Smooth muscle cell (in vitro differentiated cells): Measurements from ENCODE around the gene MYOCOS. TPM values are rescaled to one million over a fixed set of nuclear protein-coding genes. Genes with fewer than 3 reads are reported as not detected.

ENCODE experiments used
- DNase-seq: peaks from one replicate; lab custom pipeline; 2025; ENCODE audit not compliant: unreplicated experiment; lab: John Stamatoyannopoulos, UW
- H2AFZ ChIP-seq: fragments of 200-600 bp; sonication (generic); 2 replicates; pipeline ENCODE4 v1.6.0; 2016; ENCODE audit warnings: antibody characterized with exemption, low read depth, mild to moderate bottlenecking
- H3F3A ChIP-seq: fragments of 200-600 bp; sonication (generic); 2 replicates; pipeline ENCODE4 v1.6.0; 2017; ENCODE audit warnings: antibody characterized with exemption, low read depth
- H3K27ac ChIP-seq: fragments of 200-600 bp; sonication (generic); 2 replicates; pipeline ENCODE4 v1.5.1; 2016; ENCODE audit warnings: low read depth, mild to moderate bottlenecking
- H3K27me3 ChIP-seq: fragments of 200-600 bp; sonication (generic); 2 replicates; pipeline ENCODE4 v1.6.1; 2016; ENCODE audit warnings: low read depth, mild to moderate bottlenecking
- H3K36me3 ChIP-seq: fragments of 200-600 bp; sonication (generic); 2 replicates; pipeline ENCODE4 v1.5.1; 2016; ENCODE audit warnings: low read depth
- H3K4me1 ChIP-seq: fragments of 200-600 bp; sonication (generic); 2 replicates; pipeline ENCODE4 v1.5.1; 2016; ENCODE audit warnings: low read depth
- H3K4me2 ChIP-seq: fragments of 200-600 bp; sonication (generic); 2 replicates; pipeline ENCODE4 v1.6.0; 2016; ENCODE audit warnings: mild to moderate bottlenecking
- H3K4me3 ChIP-seq: fragments of 200-600 bp; sonication (generic); 2 replicates; pipeline ENCODE4 v1.5.1; 2016; ENCODE audit warnings: mild to moderate bottlenecking
- H3K79me2 ChIP-seq: fragments of 200-600 bp; sonication (generic); 2 replicates; pipeline ENCODE4 v1.6.0; 2016; ENCODE audit warnings: low read depth, mild to moderate bottlenecking
- H3K9ac ChIP-seq: fragments of 200-600 bp; sonication (generic); 2 replicates; pipeline ENCODE4 v1.6.0; 2016; ENCODE audit warnings: low read depth
- H3K9me3 ChIP-seq: fragments of 200-600 bp; sonication (generic); replicated peaks from 2 replicates; pipeline ENCODE4 v1.5.1; 2016; ENCODE audit warnings: low read depth
- H4K20me1 ChIP-seq: fragments of 200-600 bp; sonication (generic); 2 replicates; pipeline ENCODE4 v1.6.0; 2016; ENCODE audit warnings: low read depth
- WGBS: methylation state at CpG from one replicate; pipeline ENCODE4 v1.1.7; 2016; ENCODE audit warnings: low lambda C conversion rate; 5-methylcytosine and 5-hydroxymethylcytosine counted together
- polyA plus RNA-seq: library from polyadenylated mRNA; unstranded; fragments of >200 nt; fragmentation: Nextera tagmentation; extraction: Ambion mirVana; gene quantifications from 2 replicates; pipeline ENCODE4 v1.2.1, GENCODE V29; 2016
- total RNA-seq: library from RNA; depleted of rRNA; stranded (reverse); fragments of >200 nt; gene quantifications from 2 replicates; pipeline ENCODE4 v1.2.3, GENCODE V29; 2014
- TF ChIP-seq, protein P1 (sequence below): fragments of 200-600 bp; sonication (generic); IDR thresholded peaks from 2 replicates; pipeline ENCODE4 v1.5.1; 2017; ENCODE audit warnings: borderline replicate concordance, mild to moderate bottlenecking, antibody characterized with exemption; ENCODE audit not compliant: insufficient read depth, poor library complexity, severe bottlenecking

MYOCOS gene
- total and polyA plus RNA-seq, 2 experiments from 2014 or later, result not detected

- no peak overlapping the region for H3K9ac ChIP-seq
- no peaks in the 10 kb centered on the region for H3K9me3 ChIP-seq
- no peaks in the 10 kb centered on the region for H3K27me3 ChIP-seq
- WGBS, result 94% methylated on average over 2 of the region's 2 CpGs
- no peak overlapping the region for H3K4me3 ChIP-seq
- H3K4me2 ChIP-seq, result no peak overlapping the region
- H4K20me1 ChIP-seq, result no peaks in the 10 kb centered on the region
- H3K79me2 ChIP-seq, result no peaks in the 10 kb centered on the region
- no peak overlapping the region for H3K27ac ChIP-seq
- no peaks in the 10 kb centered on the region for H3F3A ChIP-seq
- H3K36me3 ChIP-seq, result no peaks in the 10 kb centered on the region
- DNase-seq, result no peak
- no peaks in the 10 kb centered on the region for H3K4me1 ChIP-seq
- no peak overlapping the region for H2AFZ ChIP-seq
- TF ChIP-seq, protein P1, sequence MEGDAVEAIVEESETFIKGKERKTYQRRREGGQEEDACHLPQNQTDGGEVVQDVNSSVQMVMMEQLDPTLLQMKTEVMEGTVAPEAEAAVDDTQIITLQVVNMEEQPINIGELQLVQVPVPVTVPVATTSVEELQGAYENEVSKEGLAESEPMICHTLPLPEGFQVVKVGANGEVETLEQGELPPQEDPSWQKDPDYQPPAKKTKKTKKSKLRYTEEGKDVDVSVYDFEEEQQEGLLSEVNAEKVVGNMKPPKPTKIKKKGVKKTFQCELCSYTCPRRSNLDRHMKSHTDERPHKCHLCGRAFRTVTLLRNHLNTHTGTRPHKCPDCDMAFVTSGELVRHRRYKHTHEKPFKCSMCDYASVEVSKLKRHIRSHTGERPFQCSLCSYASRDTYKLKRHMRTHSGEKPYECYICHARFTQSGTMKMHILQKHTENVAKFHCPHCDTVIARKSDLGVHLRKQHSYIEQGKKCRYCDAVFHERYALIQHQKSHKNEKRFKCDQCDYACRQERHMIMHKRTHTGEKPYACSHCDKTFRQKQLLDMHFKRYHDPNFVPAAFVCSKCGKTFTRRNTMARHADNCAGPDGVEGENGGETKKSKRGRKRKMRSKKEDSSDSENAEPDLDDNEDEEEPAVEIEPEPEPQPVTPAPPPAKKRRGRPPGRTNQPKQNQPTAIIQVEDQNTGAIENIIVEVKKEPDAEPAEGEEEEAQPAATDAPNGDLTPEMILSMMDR, result no peak
Measured at GRCh38 chr1:171628225-171628624, 6.2 kb downstream of the MYOCOS start.

GRCh38 chr1:171635661-171636060 lies 13.6 kb downstream of the MYOCOS start:
- H2AFZ ChIP-seq, result no peak overlapping the region
- no peaks in the 10 kb centered on the region for H3K36me3 ChIP-seq
- no peak overlapping the region for H3K4me3 ChIP-seq
- no peak overlapping the region for H3K4me2 ChIP-seq
- H3K9ac ChIP-seq, result no peak overlapping the region
- no peaks in the 10 kb centered on the region for H3K79me2 ChIP-seq
- no peak for DNase-seq
- no peaks in the 10 kb centered on the region for H3K9me3 ChIP-seq
- H4K20me1 ChIP-seq, result no peaks in the 10 kb centered on the region
- 77% methylated on average over 2 of the region's 2 CpGs for WGBS
- H3K27me3 ChIP-seq, result no peaks in the 10 kb centered on the region
- H3F3A ChIP-seq, result no peaks in the 10 kb centered on the region
- H3K27ac ChIP-seq, result no peak overlapping the region
- no peaks in the 10 kb centered on the region for H3K4me1 ChIP-seq
- TF ChIP-seq, protein P1, result no peak

GRCh38 chr1:171636141-171636540 lies 14.1 kb downstream of the MYOCOS start:
- Histone ChIP-seq H2AFZ (no peak overlapping the region), H3K4me3 (no peak overlapping the region), H3K4me2 (no peak overlapping the region), H3K4me1 (no peaks in the 10 kb centered on the region), H3K9ac (no peak overlapping the region), H3K27me3 (no peaks in the 10 kb centered on the region), H4K20me1 (no peaks in the 10 kb centered on the region), H3K79me2 (no peaks in the 10 kb centered on the region), H3K36me3 (no peaks in the 10 kb centered on the region), H3K9me3 (no peaks in the 10 kb centered on the region), H3F3A (no peaks in the 10 kb centered on the region), H3K27ac (no peak overlapping the region)
- TF ChIP-seq, protein P1, result no peak
- no peak for DNase-seq
- 89% methylated on average over 11 of the region's 11 CpGs for WGBS

DNA sequence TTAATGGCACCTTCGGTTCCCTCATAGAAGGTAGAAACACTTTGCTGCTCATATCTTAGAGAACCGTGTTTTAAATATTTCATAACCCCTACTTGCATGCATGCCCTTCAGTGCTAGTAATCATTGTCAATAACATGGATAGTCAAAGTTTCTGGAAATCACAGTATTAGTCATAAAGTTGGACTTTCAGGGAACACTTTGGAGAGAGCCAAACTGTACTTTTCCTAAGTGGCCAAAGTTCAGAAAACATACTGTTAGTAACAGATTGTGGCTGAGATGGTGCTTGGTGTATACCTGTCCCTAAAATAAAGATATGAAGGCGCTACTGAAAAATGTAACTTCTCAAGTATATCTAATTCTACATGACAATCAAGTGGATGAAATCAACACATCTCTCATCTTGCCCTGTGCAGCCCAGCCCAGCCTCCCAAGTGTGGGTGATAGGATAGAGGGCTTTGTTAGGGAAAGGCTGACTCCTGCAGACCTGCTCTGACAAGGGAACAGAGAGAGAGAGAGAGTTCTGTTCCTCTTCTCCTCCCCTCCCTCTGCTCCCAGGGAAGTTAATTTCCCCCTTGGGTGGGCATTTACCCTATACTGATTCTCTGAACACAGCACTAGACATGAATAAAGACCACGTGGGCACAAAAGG lies 16.0 kb downstream of the MYOCOS start:
- H3K9me3 ChIP-seq, result no peaks in the 10 kb centered on the region
- H3K27ac ChIP-seq, result no peak overlapping the region
- no peak overlapping the region for H2AFZ ChIP-seq
- H4K20me1 ChIP-seq, result no peaks in the 10 kb centered on the region
- H3K27me3 ChIP-seq, result no peaks in the 10 kb centered on the region
- H3K4me3 ChIP-seq, result no peak overlapping the region
- DNase-seq, result no peak
- H3K36me3 ChIP-seq, result no peaks in the 10 kb centered on the region
- H3K4me2 ChIP-seq, result no peak overlapping the region
- H3K4me1 ChIP-seq, result no peaks in the 10 kb centered on the region
- no peak overlapping the region for H3K9ac ChIP-seq
- TF ChIP-seq, protein P1, result no peak
- no peaks in the 10 kb centered on the region for H3K79me2 ChIP-seq
- whole genome bisulfite sequencing, result 77% methylated on average over 4 of the region's 4 CpGs
- no peaks in the 10 kb centered on the region for H3F3A ChIP-seq
